COLO668 (cell line): ENCODE measurements around the gene DAGLB.

ENCODE experiments used
- DNase-seq: peaks from one replicate; lab custom pipeline; 2025; ENCODE audit not compliant: unreplicated experiment; lab: John Stamatoyannopoulos, UW

DAGLB gene

DNA sequence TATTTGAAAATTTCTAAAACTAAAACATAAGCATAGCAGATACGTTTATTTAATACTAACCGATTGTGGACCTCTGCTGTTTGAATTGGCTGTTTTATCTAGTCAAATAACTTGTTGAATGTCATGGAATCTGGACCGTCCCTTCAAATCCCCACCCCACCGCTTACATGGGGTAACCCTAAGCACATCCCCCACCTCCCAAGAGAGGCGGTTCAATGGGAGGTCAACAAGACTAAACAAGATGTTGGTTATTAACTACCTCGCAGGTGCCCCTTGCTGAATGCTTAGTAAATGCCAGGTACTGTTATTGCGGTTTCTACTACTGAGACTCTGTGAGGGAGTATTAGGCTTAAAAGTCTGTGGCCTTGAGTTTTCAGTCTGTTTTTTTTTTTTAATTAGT lies 70.9 kb downstream of the DAGLB start:
- DNase-seq, result peak; percentile 30

DNA sequence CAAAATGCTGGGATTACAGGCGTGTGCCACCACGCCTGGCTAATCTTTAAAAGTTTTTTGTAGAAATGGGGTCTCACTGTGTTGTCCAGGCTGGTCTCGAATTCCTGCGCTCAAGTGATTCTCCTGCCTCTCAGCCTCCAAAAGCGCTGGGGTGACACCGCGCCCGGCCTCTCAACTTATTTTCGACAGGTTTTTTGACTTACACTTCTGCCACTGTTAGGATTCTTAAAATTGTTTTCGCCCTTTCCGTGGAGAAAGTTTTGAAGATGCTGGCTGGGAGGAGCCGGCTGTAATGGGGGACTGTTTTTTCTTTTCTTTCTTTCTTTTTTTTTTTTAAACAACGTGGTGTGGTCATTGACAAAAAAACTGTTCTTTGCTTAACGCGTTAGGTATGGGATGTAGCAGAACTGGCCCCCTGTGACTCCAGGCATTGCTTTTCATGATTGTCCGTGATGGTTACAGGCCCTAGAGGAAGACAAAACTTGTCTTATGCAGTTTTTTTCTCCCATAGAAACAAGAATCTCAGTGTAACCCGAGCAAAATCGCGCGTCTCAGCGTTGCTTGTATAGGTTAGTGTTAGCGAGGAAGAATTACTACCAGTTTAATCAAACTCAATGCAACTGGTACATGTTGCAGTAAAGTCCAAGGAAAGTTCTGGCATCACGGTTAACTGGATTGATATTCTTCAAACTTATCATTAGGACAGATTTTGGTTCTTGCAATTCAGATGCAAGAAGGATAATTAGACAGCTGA lies 72.2 kb downstream of the DAGLB start:
- no peak for DNase-seq

DNA sequence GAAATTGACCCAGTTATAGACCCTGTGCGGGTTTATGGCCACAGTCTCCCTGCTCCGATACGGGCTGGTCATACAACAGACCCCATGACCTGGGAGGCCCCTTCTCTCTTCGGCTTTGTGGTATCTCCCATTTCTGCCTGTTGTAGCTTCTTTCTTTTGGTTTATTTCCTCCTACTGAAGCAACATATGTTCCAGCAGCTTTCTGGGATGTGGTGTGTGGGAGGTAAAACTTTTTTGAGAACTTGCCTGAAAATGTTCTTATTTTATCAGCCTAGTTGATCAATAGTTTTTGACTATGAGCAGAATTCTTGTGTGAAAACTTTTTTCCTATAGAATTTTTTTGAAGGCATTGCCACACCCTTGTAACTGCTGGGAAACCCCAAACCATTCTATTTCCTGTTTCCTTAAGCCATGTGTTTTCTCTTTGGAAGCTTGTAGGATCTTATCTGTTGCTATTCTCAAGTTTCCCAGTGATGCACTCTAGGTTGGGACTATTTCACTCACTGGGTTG lies 80.0 kb downstream of the DAGLB start:
- no peak for DNase-seq

DNA sequence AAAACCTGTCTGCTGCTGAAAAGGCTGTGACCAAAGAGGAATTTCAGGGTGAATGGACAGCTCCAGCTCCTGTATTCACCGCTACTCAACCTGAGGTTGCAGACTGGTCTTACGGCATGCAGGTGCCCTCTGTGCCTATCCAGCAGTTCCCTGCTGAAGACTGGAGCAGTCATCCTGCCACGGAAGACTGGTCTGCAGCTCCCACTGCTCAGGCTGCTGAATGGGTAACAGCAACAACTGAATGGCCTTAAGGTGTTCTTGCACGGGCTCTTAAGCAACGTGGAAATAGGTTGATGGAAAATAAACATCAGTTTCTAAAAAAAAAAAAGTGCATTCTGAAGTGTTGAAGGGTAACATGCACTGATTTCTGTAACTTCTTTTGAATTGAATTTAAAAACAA lies 82.3 kb downstream of the DAGLB start:
- no peak for DNase-seq

DNA sequence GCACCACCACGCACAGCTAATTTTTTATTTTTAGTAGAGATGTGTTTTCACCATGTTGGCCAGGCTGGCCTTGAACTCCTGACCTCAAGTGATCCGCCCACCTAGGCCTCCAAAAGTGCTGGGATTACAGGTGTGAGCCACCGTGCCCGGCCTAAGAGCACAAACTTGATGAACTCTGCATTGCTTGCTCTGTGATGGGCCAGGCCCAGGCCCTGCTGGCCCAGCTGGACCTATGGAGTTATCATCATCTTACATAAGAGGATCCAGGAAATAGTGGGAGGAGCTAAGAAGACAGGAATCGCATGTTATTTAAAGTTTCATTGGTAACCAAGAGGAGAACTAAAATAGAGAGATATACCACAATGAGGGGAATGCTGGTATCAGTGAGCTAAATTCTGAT lies 86.9 kb downstream of the DAGLB start:
- DNase-seq, result no peak

DNA sequence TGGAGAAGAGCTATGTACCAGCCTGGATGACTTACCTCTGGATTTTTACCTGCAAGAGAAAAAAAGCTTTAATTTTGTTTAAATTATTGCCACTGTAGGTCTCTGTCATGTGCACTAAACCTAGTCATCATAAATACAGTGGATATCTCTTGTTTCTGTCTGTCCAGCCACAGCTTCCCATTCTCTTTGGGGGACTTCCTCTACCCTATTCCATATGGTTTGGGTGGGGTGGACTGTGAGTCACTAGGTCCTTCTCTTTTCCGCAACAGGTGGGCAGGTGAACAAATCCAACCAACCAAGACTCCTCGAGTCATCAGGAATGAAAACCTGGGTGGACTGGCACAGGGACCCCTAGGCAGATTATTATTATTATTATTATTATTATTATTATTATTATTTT lies 88.0 kb downstream of the DAGLB start:
- no peak for DNase-seq
